ENCODE measurements around the gene PDLIM5. TPM values are rescaled to one million over a fixed set of nuclear protein-coding genes. Genes with fewer than 3 reads are reported as not detected.

The PDLIM5 gene
- total RNA-seq, 1 experiment from 2014 or later = 44.7 TPM

- Histone ChIP-seq H3K4me1 (ENCODE audit: control insufficient read depth, insufficient read depth, low read length) (no peaks in the 10 kb centered on the region), H3K36me3 (ENCODE audit: control insufficient read depth, insufficient read depth, low read length) (no peaks in the 10 kb centered on the region), H3K27me3 (ENCODE audit: control insufficient read depth, insufficient read depth, low read length) (no peaks in the 10 kb centered on the region), H3K27ac (ENCODE audit: low read length) (no peak overlapping the region), H3K9me3 (ENCODE audit: control insufficient read depth, insufficient read depth, low read depth, low read length) (no peaks in the 10 kb centered on the region), H3K4me3 (ENCODE audit: low read depth in 2 of 2, low read length in 2 of 2) (no peak overlapping the region)
- no peak for DNase-seq (ENCODE audit: low read depth, low spot score)
- BruUV-seq (replicated peaks) = no TSS peak
- POLR2A ChIA-PET = no interaction called here
- TF ChIP-seq CTCF (IDR thresholded peaks at IDR 0.05) (no peak), POLR2AphosphoS5 (IDR thresholded peaks at IDR 0.05; ENCODE audit: low read depth, low read length) (no peak), REST (IDR thresholded peaks at IDR 0.05; ENCODE audit: insufficient read depth in 1 of 2, low read depth in 2 of 2, low read length in 1 of 2) (no peak), SIN3A (IDR thresholded peaks at IDR 0.05; ENCODE audit: borderline replicate concordance, insufficient read depth, low read depth, low read length) (no peak), TCF7L2 (IDR thresholded peaks at IDR 0.05; ENCODE audit: low read depth, low read length) (no peak)
- no peak for ATAC-seq
- intact Hi-C loops (cut with micrococcal nuclease; ENCODE audit: unreplicated experiment) = no loop called here
- in situ Hi-C loops (cut with HindIII; ENCODE audit: low pct_unique_long_range_greater_than_20kb, low sequenced_read_pairs) = no loop called here
- CTCF ChIA-PET = no interaction called here
Measured at GRCh38 chr4:94603170-94603747, 151.5 kb downstream of the PDLIM5 start.

- no peak for ATAC-seq
- no peaks in the 10 kb centered on the region for H3K4me1 ChIP-seq (ENCODE audit: control insufficient read depth, insufficient read depth, low read length)
- no peaks in the 10 kb centered on the region for H3K9me3 ChIP-seq (ENCODE audit: control insufficient read depth, insufficient read depth, low read depth, low read length)
- POLR2A ChIA-PET = no interaction called here
- BruUV-seq (replicated peaks) = no TSS peak
- CTCF ChIA-PET = no interaction called here
- H3K4me3 ChIP-seq (ENCODE audit: low read depth in 2 of 2, low read length in 2 of 2) = no peak overlapping the region
- H3K27ac ChIP-seq (ENCODE audit: low read length) = no peak overlapping the region
- intact Hi-C loops (cut with micrococcal nuclease; ENCODE audit: unreplicated experiment) (no loop called here), in situ Hi-C loops (cut with HindIII; ENCODE audit: low pct_unique_long_range_greater_than_20kb, low sequenced_read_pairs) (no loop called here)
- no peaks in the 10 kb centered on the region for H3K36me3 ChIP-seq (ENCODE audit: control insufficient read depth, insufficient read depth, low read length)
- no peaks in the 10 kb centered on the region for H3K27me3 ChIP-seq (ENCODE audit: control insufficient read depth, insufficient read depth, low read length)
- no peak for TF ChIP-seq CTCF (IDR thresholded peaks at IDR 0.05)
- TF ChIP-seq REST (IDR thresholded peaks at IDR 0.05; ENCODE audit: insufficient read depth in 1 of 2, low read depth in 2 of 2, low read length in 1 of 2) = no peak
- TF ChIP-seq TCF7L2 (IDR thresholded peaks at IDR 0.05; ENCODE audit: low read depth, low read length) = no peak
- TF ChIP-seq POLR2AphosphoS5 (IDR thresholded peaks at IDR 0.05; ENCODE audit: low read depth, low read length) = no peak
- TF ChIP-seq SIN3A (IDR thresholded peaks at IDR 0.05; ENCODE audit: borderline replicate concordance, insufficient read depth, low read depth, low read length) = no peak
- no peak for DNase-seq (ENCODE audit: low read depth, low spot score)
Measured at GRCh38 chr4:94605241-94605805, 153.6 kb downstream of the PDLIM5 start.
